A549 treated with DMSO at 1 μM for 4 hours (cell line): ENCODE measurements around the gene ENTHD1. TPM values are rescaled to one million over a fixed set of nuclear protein-coding genes. Genes with fewer than 3 reads are reported as not detected.

Experiments used
- total RNA-seq: library from RNA; stranded (reverse); fragments of 200-300 nt; extraction: Qiagen RNA extraction; gene quantifications from 5 replicates; pipeline ENCODE4 v1.2.3, GENCODE V29; 2022; ENCODE audit warnings: low read depth

ENTHD1 gene
- not detected in 5 replicates for total RNA-seq

GRCh38 chr22:39893526-39893925, at the start of gene ENTHD1:
TSS of gene ENTHD1 (minus strand) at chr22:39893760. CDS start at chr22:39887748, 6,012 bp downstream.

DNA sequence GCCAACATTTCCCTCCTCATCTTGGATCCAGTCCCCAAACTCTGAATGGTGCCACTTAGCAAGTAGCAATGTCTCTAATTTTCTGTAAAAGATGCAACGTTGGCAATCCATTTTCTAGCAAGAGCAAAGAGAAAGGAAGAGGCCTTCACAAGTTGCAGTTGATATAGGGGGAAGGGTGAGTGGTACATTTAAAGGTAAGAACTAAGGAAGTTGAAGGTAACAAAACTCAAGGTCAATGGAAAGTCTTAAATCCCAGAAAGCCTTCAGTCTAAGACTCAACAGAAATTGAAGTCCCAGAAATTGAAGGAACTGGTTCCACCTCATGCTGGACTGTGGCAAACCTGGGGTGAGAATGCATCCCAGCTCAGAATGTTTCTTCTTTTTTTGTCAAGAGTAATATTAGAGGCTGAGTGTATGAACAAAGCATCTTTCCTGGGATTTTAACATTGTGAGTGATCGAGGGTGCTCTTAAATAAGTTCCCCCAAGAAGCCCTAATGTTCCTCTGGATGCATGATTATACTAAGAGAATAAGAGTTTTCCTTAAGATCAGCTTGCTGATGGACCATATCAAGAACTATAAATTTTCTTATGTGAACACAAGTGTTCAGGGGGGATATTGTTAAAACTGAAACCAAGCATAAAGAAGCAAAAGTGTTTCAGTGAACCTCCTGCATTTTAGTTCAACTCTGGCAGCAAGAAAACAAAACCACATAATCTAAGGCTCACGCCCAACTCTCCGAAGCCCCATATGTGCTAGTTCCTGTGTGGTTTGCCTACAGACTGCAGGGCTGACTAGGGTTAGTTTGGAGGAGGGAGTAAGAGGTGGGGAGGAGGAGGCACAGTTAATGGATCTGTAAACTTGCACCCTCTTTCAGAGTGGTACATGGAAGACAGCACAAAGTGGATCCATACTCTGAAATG, 7.0 kb upstream of the ENTHD1 start, which contains the start of gene GRAP2:
Gene GRAP2, plus strand, starts transcription at position 779 of the 922 bp plus-strand sequence. CDS start 46,023 bp downstream, outside the sequence.

Other genes starting within 250 kb of the ENTHD1 start
- not detected in 5 replicates for gene GRAP2, start 7.3 kb upstream of the ENTHD1 start, total RNA-seq
- gene TMA7B, start 66.6 kb upstream of the ENTHD1 start, total RNA-seq = not detected in 5 replicates
- not detected in 5 replicates for gene FAM83F, start 101.2 kb upstream of the ENTHD1 start, total RNA-seq